ENCODE measurements around the gene IL17B.
A peak's percentile ranks its signal among the peaks of the same experiment; 100 is the strongest.
"Not testable (repeated sequence)": the region's sequence is repeated elsewhere in the genome, so short reads cannot be mapped to it uniquely, and the experiment has no call there.

The IL17B gene

DNA sequence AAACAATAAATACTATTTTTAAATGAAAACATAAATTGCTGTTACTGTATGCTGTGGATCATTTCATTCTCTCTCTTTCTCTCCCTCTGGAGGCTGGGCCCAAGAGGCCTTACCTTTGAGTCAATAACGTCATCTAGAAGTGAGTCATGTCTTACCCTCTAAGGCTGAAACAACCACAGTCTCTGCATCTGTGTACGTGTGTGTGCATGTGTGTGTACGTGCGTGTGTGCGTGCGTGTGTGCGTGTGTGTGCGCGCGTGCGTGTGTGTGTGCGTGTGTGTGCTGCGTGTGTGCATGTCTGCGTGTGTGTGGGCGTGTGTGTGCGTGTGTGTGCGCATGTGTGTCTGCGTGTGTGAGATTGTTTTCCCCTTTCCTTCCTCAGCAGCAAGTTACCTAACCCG, 13.6 kb upstream of the IL17B start:
- no peak overlapping the region for H2AK5ac ChIP-seq (ENCODE audit: low read depth, low read length)
- no peak overlapping the region for H3K18ac ChIP-seq (ENCODE audit: low read length)
- H4K91ac ChIP-seq (ENCODE audit: low read depth, low read length, poor library complexity): no peak overlapping the region
- H3K4me3 ChIP-seq (ENCODE audit: low read length in 2 of 2): peak overlapping the region in 1 of 2 donors; percentile 36
- H3K36me3 ChIP-seq (replicated peaks in 1 of 2; ENCODE audit: control insufficient read depth in 2 of 2, insufficient read depth in 2 of 2, low read length in 2 of 2): no peaks in the 10 kb centered on the region
- H3K4ac ChIP-seq (ENCODE audit: low read length): no peak overlapping the region
- H3K4me2 ChIP-seq (ENCODE audit: insufficient read depth, low read length, poor library complexity, severe bottlenecking): no peak overlapping the region
- no peak overlapping the region for H3K27ac ChIP-seq (replicated peaks; ENCODE audit: low read length)
- peak overlapping the region; percentile 46 for H3K23ac ChIP-seq (ENCODE audit: low read depth, low read length, poor library complexity)
- no peak overlapping the region for H2BK5ac ChIP-seq (ENCODE audit: low read length)
- H4K8ac ChIP-seq (ENCODE audit: low read depth, low read length): no peak overlapping the region
- peaks cover 3 to 4% of the 10 kb centered on the region in 2 donors for H3K9me3 ChIP-seq (replicated peaks in 1 of 2; ENCODE audit: control insufficient read depth in 2 of 2, insufficient read depth in 1 of 2, low read depth in 1 of 2, low read length in 2 of 2)
- no peak overlapping the region for H2BK15ac ChIP-seq (ENCODE audit: low read length)
- peak overlapping the region; percentile 73 for H3K9ac ChIP-seq (ENCODE audit: low read depth, low read length, poor library complexity)
- no peak overlapping the region for H2BK12ac ChIP-seq (ENCODE audit: low read length)
- peaks cover 0 to 2% of the 10 kb centered on the region in 2 donors for H3K4me1 ChIP-seq (ENCODE audit: control insufficient read depth in 2 of 2, insufficient read depth in 1 of 2, low read depth in 1 of 2, low read length in 2 of 2)
- no peak overlapping the region for H2AFZ ChIP-seq (ENCODE audit: low read length)
- no peaks in the 10 kb centered on the region for H3K79me1 ChIP-seq (ENCODE audit: low read depth, low read length)
- WGBS, 2 donors (ENCODE audit: extremely low coverage in 2 of 2, insufficient read length in 2 of 2, insufficient replicate concordance in 1 of 2): 100% methylated on average over 8 of the region's 19 CpGs; no CpG with 5 or more reads in 1 of the 2 donors
- DNase-seq (ENCODE audit: low spot score): no peak
- H3K14ac ChIP-seq (ENCODE audit: low read length): peak overlapping the region; percentile 77
- H2BK120ac ChIP-seq (ENCODE audit: low read depth, low read length): no peak overlapping the region
- no peaks in the 10 kb centered on the region for H3K27me3 ChIP-seq (ENCODE audit: control insufficient read depth in 3 of 3, insufficient read depth in 3 of 3, low read depth in 1 of 3, low read length in 3 of 3)

- Histone ChIP-seq H3K14ac (ENCODE audit: low read length) (no peak overlapping the region), H3K4me3 (ENCODE audit: low read length in 2 of 2) (no peak overlapping the region), H3K23ac (ENCODE audit: low read depth, low read length, poor library complexity) (no peak overlapping the region), H4K91ac (ENCODE audit: low read depth, low read length, poor library complexity) (no peak overlapping the region), H3K36me3 (replicated peaks in 1 of 2; ENCODE audit: control insufficient read depth in 2 of 2, insufficient read depth in 2 of 2, low read length in 2 of 2) (no peaks in the 10 kb centered on the region), H3K27me3 (ENCODE audit: control insufficient read depth in 3 of 3, insufficient read depth in 3 of 3, low read depth in 1 of 3, low read length in 3 of 3) (no peaks in the 10 kb centered on the region), H3K18ac (ENCODE audit: low read length) (no peak overlapping the region), H3K4ac (ENCODE audit: low read length) (no peak overlapping the region), H2BK12ac (ENCODE audit: low read length) (no peak overlapping the region), H2BK120ac (ENCODE audit: low read depth, low read length) (no peak overlapping the region), H3K27ac (replicated peaks; ENCODE audit: low read length) (no peak overlapping the region), H2BK15ac (ENCODE audit: low read length) (no peak overlapping the region), H3K9ac (ENCODE audit: low read depth, low read length, poor library complexity) (no peak overlapping the region), H3K4me1 (ENCODE audit: control insufficient read depth in 2 of 2, insufficient read depth in 1 of 2, low read depth in 1 of 2, low read length in 2 of 2) (peaks cover 0 to 2% of the 10 kb centered on the region in 2 donors), H3K9me3 (replicated peaks in 1 of 2; ENCODE audit: control insufficient read depth in 2 of 2, insufficient read depth in 1 of 2, low read depth in 1 of 2, low read length in 2 of 2) (peaks cover 3 to 4% of the 10 kb centered on the region in 2 donors), H2BK5ac (ENCODE audit: low read length) (no peak overlapping the region), H2AK5ac (ENCODE audit: low read depth, low read length) (no peak overlapping the region), H3K4me2 (ENCODE audit: insufficient read depth, low read length, poor library complexity, severe bottlenecking) (no peak overlapping the region), H3K79me1 (ENCODE audit: low read depth, low read length) (no peaks in the 10 kb centered on the region), H4K8ac (ENCODE audit: low read depth, low read length) (no peak overlapping the region), H2AFZ (ENCODE audit: low read length) (no peak overlapping the region)
- no CpG with 5 or more reads among the region's 6 CpGs for WGBS, 2 donors (ENCODE audit: extremely low coverage in 2 of 2, insufficient read length in 2 of 2, insufficient replicate concordance in 1 of 2)
- DNase-seq (ENCODE audit: low spot score): no peak
Observed at GRCh38 chr5:149391524-149391923, 12.4 kb upstream of the IL17B start.

GRCh38 chr5:149391076-149391475, 12.0 kb upstream of the IL17B start:
- not testable (repeated sequence) for H3K18ac ChIP-seq (ENCODE audit: low read length); H3K14ac ChIP-seq (ENCODE audit: low read length); H3K4me3 ChIP-seq (ENCODE audit: low read length in 2 of 2); H2AK5ac ChIP-seq (ENCODE audit: low read depth, low read length); H3K23ac ChIP-seq (ENCODE audit: low read depth, low read length, poor library complexity); H2BK12ac ChIP-seq (ENCODE audit: low read length); H3K36me3 ChIP-seq (replicated peaks in 1 of 2; ENCODE audit: control insufficient read depth in 2 of 2, insufficient read depth in 2 of 2, low read length in 2 of 2); H2AFZ ChIP-seq (ENCODE audit: low read length); H4K91ac ChIP-seq (ENCODE audit: low read depth, low read length, poor library complexity); H3K9me3 ChIP-seq (replicated peaks in 1 of 2; ENCODE audit: control insufficient read depth in 2 of 2, insufficient read depth in 1 of 2, low read depth in 1 of 2, low read length in 2 of 2); H2BK15ac ChIP-seq (ENCODE audit: low read length); H2BK5ac ChIP-seq (ENCODE audit: low read length); H4K8ac ChIP-seq (ENCODE audit: low read depth, low read length); H3K27me3 ChIP-seq (ENCODE audit: control insufficient read depth in 3 of 3, insufficient read depth in 3 of 3, low read depth in 1 of 3, low read length in 3 of 3); H3K4me1 ChIP-seq (ENCODE audit: control insufficient read depth in 2 of 2, insufficient read depth in 1 of 2, low read depth in 1 of 2, low read length in 2 of 2); H3K4me2 ChIP-seq (ENCODE audit: insufficient read depth, low read length, poor library complexity, severe bottlenecking); H2BK120ac ChIP-seq (ENCODE audit: low read depth, low read length); H3K79me1 ChIP-seq (ENCODE audit: low read depth, low read length); H3K9ac ChIP-seq (ENCODE audit: low read depth, low read length, poor library complexity); H3K27ac ChIP-seq (replicated peaks; ENCODE audit: low read length); H3K4ac ChIP-seq (ENCODE audit: low read length); DNase-seq (ENCODE audit: low spot score)
- no CpG with 5 or more reads among the region's 6 CpGs for WGBS, 2 donors (ENCODE audit: extremely low coverage in 2 of 2, insufficient read length in 2 of 2, insufficient replicate concordance in 1 of 2)

DNA sequence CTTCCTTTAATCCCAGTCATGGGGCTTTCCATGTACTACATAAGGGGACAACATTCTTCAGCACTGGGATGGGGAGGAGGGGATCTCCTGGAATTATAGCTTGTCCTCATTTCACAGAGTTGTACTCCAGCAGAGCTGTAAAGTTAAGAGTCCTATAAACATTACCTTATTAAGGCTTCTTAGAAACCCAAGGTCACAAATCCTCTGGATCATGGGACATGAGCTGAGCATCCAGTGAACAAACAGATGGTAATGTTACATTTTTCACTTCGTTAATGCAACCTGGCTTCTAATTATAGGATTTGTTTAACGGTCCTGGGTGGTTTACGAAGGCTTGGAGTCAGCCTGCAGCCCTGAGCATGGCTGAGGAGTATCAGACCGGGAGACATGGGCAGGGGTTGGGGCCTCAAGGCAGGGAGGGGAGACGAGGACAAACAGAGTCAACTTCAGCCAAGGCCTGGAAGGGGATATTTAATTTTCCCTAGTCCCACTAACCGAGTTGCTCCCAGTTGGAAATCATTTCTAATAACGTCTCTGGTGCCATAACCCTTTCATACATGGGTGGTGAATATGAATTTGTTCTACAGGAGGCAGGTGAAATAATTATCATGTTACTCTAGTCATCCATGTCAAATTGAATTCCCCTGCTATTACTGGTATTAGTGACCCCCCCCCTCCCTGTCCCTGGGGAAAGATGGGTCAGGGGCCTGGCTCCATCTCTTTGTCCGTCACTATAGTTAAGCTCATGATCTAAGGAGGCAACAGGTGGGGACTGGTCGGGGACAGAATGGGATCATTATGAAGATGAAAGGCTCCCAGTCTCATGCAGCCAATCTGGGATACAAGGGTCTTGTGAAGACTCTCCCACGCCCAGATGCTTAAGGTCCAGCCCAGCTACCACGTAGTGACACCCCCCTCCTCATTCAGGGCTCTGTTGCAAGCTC, 10.7 kb upstream of the IL17B start:
- no peak overlapping the region for H2BK12ac ChIP-seq (ENCODE audit: low read length)
- no peak overlapping the region for H3K23ac ChIP-seq (ENCODE audit: low read depth, low read length, poor library complexity)
- no peak overlapping the region for H2BK5ac ChIP-seq (ENCODE audit: low read length)
- no peak overlapping the region for H4K91ac ChIP-seq (ENCODE audit: low read depth, low read length, poor library complexity)
- no CpG with 5 or more reads among the region's 11 CpGs for WGBS, 2 donors (ENCODE audit: extremely low coverage in 2 of 2, insufficient read length in 2 of 2, insufficient replicate concordance in 1 of 2)
- H3K27ac ChIP-seq (replicated peaks; ENCODE audit: low read length): no peak overlapping the region
- H2BK120ac ChIP-seq (ENCODE audit: low read depth, low read length): no peak overlapping the region
- H3K9ac ChIP-seq (ENCODE audit: low read depth, low read length, poor library complexity): no peak overlapping the region
- peak overlapping the region; percentile 40 for H3K18ac ChIP-seq (ENCODE audit: low read length)
- H3K4me1 ChIP-seq (ENCODE audit: control insufficient read depth in 2 of 2, insufficient read depth in 1 of 2, low read depth in 1 of 2, low read length in 2 of 2): peaks cover 0 to 2% of the 10 kb centered on the region in 2 donors
- no peak overlapping the region for H3K4me3 ChIP-seq (ENCODE audit: low read length in 2 of 2)
- H3K4me2 ChIP-seq (ENCODE audit: insufficient read depth, low read length, poor library complexity, severe bottlenecking): no peak overlapping the region
- H4K8ac ChIP-seq (ENCODE audit: low read depth, low read length): no peak overlapping the region
- no peak overlapping the region for H2AK5ac ChIP-seq (ENCODE audit: low read depth, low read length)
- H2AFZ ChIP-seq (ENCODE audit: low read length): no peak overlapping the region
- DNase-seq (ENCODE audit: low spot score): no peak
- peak overlapping the region; percentile 14 for H2BK15ac ChIP-seq (ENCODE audit: low read length)
- no peak overlapping the region for H3K4ac ChIP-seq (ENCODE audit: low read length)
- H3K9me3 ChIP-seq (replicated peaks in 1 of 2; ENCODE audit: control insufficient read depth in 2 of 2, insufficient read depth in 1 of 2, low read depth in 1 of 2, low read length in 2 of 2): peaks cover 3 to 4% of the 10 kb centered on the region in 2 donors
- H3K14ac ChIP-seq (ENCODE audit: low read length): no peak overlapping the region
- H3K27me3 ChIP-seq (ENCODE audit: control insufficient read depth in 3 of 3, insufficient read depth in 3 of 3, low read depth in 1 of 3, low read length in 3 of 3): no peaks in the 10 kb centered on the region
- no peaks in the 10 kb centered on the region for H3K79me1 ChIP-seq (ENCODE audit: low read depth, low read length)
- no peaks in the 10 kb centered on the region for H3K36me3 ChIP-seq (replicated peaks in 1 of 2; ENCODE audit: control insufficient read depth in 2 of 2, insufficient read depth in 2 of 2, low read length in 2 of 2)
